A673 (cell line): ENCODE data around the gene TARM1. TPM values are rescaled to one million over a fixed set of nuclear protein-coding genes. Genes with fewer than 3 reads are reported as not detected.

Source experiments
- BruUV-seq: library from RNA; stranded (reverse); fragments of 400-500 nt; replicated peaks from 2 replicates; lab custom pipeline; 2021; lab: Mats Ljungman, UMichigan
- CTCF ChIA-PET: fragments of 300-600 bp; sonication (Branson Sonifier 250); formaldehyde crosslinking; loops from one replicate; lab custom pipeline; 2022; ENCODE audit warnings: antibody characterized with exemption; lab: Charles Lee
- POLR2A ChIA-PET: fragments of 300-600 bp; sonication (Branson Sonifier 250); formaldehyde crosslinking; loops from one replicate; lab custom pipeline; 2022; ENCODE audit warnings: antibody characterized with exemption; ENCODE audit not compliant: low non-redundant PET; lab: Charles Lee
- DNase-seq: peaks from one replicate; pipeline ENCODE4 v3.0.0-alpha.2; 2015; ENCODE audit warnings: low spot score
- H3K27ac ChIP-seq: fragments of 200-600 bp; sonication (generic); 2 replicates; pipeline ENCODE4 v1.5.1; 2016; ENCODE audit warnings: mixed run types, low read depth, mild to moderate bottlenecking, mixed read lengths, antibody characterized with exemption, low read length; ENCODE audit not compliant: poor library complexity, severe bottlenecking
- H3K27me3 ChIP-seq: fragments of 200-600 bp; sonication (generic); replicated peaks from 2 replicates; pipeline ENCODE4 v1.6.1; 2017; ENCODE audit warnings: mixed run types, low read depth, mild to moderate bottlenecking, mixed read lengths, antibody characterized with exemption, low read length; ENCODE audit not compliant: insufficient read depth, poor library complexity
- H3K36me3 ChIP-seq: fragments of 200-600 bp; sonication (generic); 2 replicates; pipeline ENCODE4 v1.6.1; 2016; ENCODE audit warnings: mixed run types, mild to moderate bottlenecking, mixed read lengths, antibody characterized with exemption, low read length; ENCODE audit not compliant: insufficient read depth, poor library complexity, severe bottlenecking
- H3K4me1 ChIP-seq: fragments of 200-600 bp; sonication (generic); 2 replicates; pipeline ENCODE4 v1.6.1; 2017; ENCODE audit warnings: mixed run types, mild to moderate bottlenecking, mixed read lengths, antibody characterized with exemption, low read length; ENCODE audit not compliant: insufficient read depth, poor library complexity, severe bottlenecking
- H3K4me3 ChIP-seq: fragments of 200-600 bp; sonication (generic); 2 replicates; pipeline ENCODE4 v1.5.1; 2016; ENCODE audit warnings: low read depth, mixed run types, mild to moderate bottlenecking, mixed read lengths, low read length; ENCODE audit not compliant: poor library complexity, severe bottlenecking
- H3K9me3 ChIP-seq: fragments of 200-600 bp; sonication (generic); 2 replicates; pipeline ENCODE4 v1.6.1; 2016; ENCODE audit warnings: mixed run types, low read depth, mild to moderate bottlenecking, mixed read lengths, antibody characterized with exemption, low read length; ENCODE audit not compliant: poor library complexity, severe bottlenecking
- CTCF ChIP-seq: fragments of 300-800, 200-600 bp; sonication (generic); conservative IDR thresholded peaks from 2 replicates; pipeline ENCODE4 v1.5.1; 2017; ENCODE audit warnings: low read depth, mild to moderate bottlenecking, antibody characterized with exemption, low read length, moderate library complexity, mixed read lengths
- EZH2 ChIP-seq: fragments of 200-600 bp; sonication (generic); IDR thresholded peaks from 2 replicates; pipeline ENCODE4 v1.6.1; 2017; ENCODE audit warnings: borderline replicate concordance, low read depth, mild to moderate bottlenecking, mixed read lengths, antibody characterized with exemption, low read length; ENCODE audit not compliant: poor library complexity, severe bottlenecking
- intact Hi-C: fragments of 100-400 bp; cut with micrococcal nuclease; formaldehyde crosslinking; loops from one replicate; pipeline ENCODE4 v1.10.0; 2022; ENCODE audit not compliant: unreplicated experiment
- total RNA-seq: library from RNA; stranded (reverse); gene quantifications from 2 replicates; pipeline ENCODE4 v1.2.3, GENCODE V29; 2021

Gene TARM1
- total RNA-seq, 1 experiment from 2014 or later = not detected

GRCh38 chr19:54021932-54022331 is 59.2 kb downstream of the TARM1 start:
- ChIA-PET POLR2A (no interaction called here), CTCF (interaction anchor here (0.5 kb wide), 1 partner anchor 93 kb away, joined by 6 read pairs; no protein-coding TSS in a partner anchor)
- no TSS peak for BruUV-seq
- Histone ChIP-seq H3K4me1 (peaks cover 10% of the 10 kb centered on the region), H3K9me3 (no peaks in the 10 kb centered on the region), H3K36me3 (no peaks in the 10 kb centered on the region), H3K27ac (no peak overlapping the region), H3K27me3 (no peaks in the 10 kb centered on the region), H3K4me3 (no peak overlapping the region)
- intact Hi-C loops = no loop called here
- TF ChIP-seq EZH2 (no peak), CTCF (no peak)
- DNase-seq = no peak

GRCh38 chr19:54021363-54021762 is 59.8 kb downstream of the TARM1 start:
- DNase-seq = no peak
- POLR2A ChIA-PET = no interaction called here
- Histone ChIP-seq H3K9me3 (no peaks in the 10 kb centered on the region), H3K4me3 (no peak overlapping the region), H3K36me3 (no peaks in the 10 kb centered on the region), H3K27ac (no peak overlapping the region), H3K4me1 (peaks cover 10% of the 10 kb centered on the region), H3K27me3 (no peaks in the 10 kb centered on the region)
- BruUV-seq = no TSS peak
- intact Hi-C loops = no loop called here
- CTCF ChIA-PET = interaction anchor here (0.5 to 0.6 kb wide), 2 partner anchors 92 to 104 kb away, joined by 6 to 9 read pairs; no protein-coding TSS in a partner anchor
- no peak for TF ChIP-seq EZH2
- no peak for TF ChIP-seq CTCF

Other genes with a start within 250 kb of the TARM1 start
- gene MYADM, start 213.5 kb downstream of the TARM1 start, total RNA-seq = 51.3 and 53.2 TPM in 2 replicates
- gene PRKCG, start 199.2 kb downstream of the TARM1 start, total RNA-seq = 0.57 and 0.84 TPM in 2 replicates
- gene CACNG7, start 172.1 kb downstream of the TARM1 start, total RNA-seq = not detected in 2 replicates
- 1.3 TPM in 2 replicates for gene CACNG8, start 118.4 kb downstream of the TARM1 start, total RNA-seq
- gene CACNG6, start 89.7 kb downstream of the TARM1 start, total RNA-seq = 0.50 TPM in 1 of 2 replicates, not detected in the other
- gene VSTM1, start 17.5 kb downstream of the TARM1 start, total RNA-seq = not detected in 2 replicates
- 0.47 and 0.61 TPM in 2 replicates for gene OSCAR, start 19.4 kb upstream of the TARM1 start, total RNA-seq
- 144 and 148 TPM in 2 replicates for gene NDUFA3, start 21.5 kb upstream of the TARM1 start, total RNA-seq
- gene TFPT, start 34.3 kb upstream of the TARM1 start, total RNA-seq = 31.1 and 31.4 TPM in 2 replicates
- gene PRPF31, start 34.4 kb upstream of the TARM1 start, total RNA-seq = 109 and 115 TPM in 2 replicates
- 90.8 and 102 TPM in 2 replicates for gene CNOT3, start 56.4 kb upstream of the TARM1 start, total RNA-seq
- gene LENG1, start 78.4 kb upstream of the TARM1 start, total RNA-seq = 8.8 and 9.7 TPM in 2 replicates
- 0.58 and 0.96 TPM in 2 replicates for gene TMC4, start 91.8 kb upstream of the TARM1 start, total RNA-seq
- 107 and 109 TPM in 2 replicates for gene MBOAT7, start 108.2 kb upstream of the TARM1 start, total RNA-seq
- gene TSEN34, start 109.9 kb upstream of the TARM1 start, total RNA-seq = 56.9 and 64.7 TPM in 2 replicates
- gene RPS9, start 119.5 kb upstream of the TARM1 start, total RNA-seq = 944 and 951 TPM in 2 replicates
- gene LILRB3, start 141.6 kb upstream of the TARM1 start, total RNA-seq = not detected in 2 replicates
- gene LILRA6, start 161.4 kb upstream of the TARM1 start, total RNA-seq = not detected in 2 replicates
- not detected in 2 replicates for gene LILRB5, start 175.9 kb upstream of the TARM1 start, total RNA-seq
- not detected in 2 replicates for gene LILRB2, start 199.7 kb upstream of the TARM1 start, total RNA-seq
- gene LILRA5, start 231.8 kb upstream of the TARM1 start, total RNA-seq = not detected in 2 replicates